ENCODE results near the gene KCNIP1.

KCNIP1 gene

DNA sequence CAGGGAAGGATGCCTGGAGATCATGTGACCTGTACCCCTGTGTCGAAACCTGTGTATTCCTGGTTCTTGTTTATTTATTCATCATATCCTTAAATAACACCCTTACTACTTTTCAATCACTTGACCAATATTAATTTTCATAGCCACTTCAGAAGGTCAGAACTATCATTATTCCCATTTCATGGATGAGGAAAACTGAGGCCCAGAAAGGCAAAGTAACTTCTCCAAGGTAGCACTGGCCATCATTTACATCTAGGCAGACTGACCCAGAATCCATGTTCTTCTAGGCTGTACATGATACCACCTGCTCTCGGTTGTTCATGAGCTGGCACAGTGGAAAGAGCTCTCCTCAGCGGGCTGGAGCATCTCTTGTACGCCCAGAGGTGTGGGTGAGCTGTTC is 49.4 kb downstream of the KCNIP1 start:
- no peak overlapping the region for H3K4me3 ChIP-seq (replicated peaks in 1 of 2; ENCODE audit: low read depth in 2 of 2, low read length in 2 of 2)
- DNase-seq (ENCODE audit: low read depth in 2 of 2): no peak
- TF ChIP-seq, protein P1, sequence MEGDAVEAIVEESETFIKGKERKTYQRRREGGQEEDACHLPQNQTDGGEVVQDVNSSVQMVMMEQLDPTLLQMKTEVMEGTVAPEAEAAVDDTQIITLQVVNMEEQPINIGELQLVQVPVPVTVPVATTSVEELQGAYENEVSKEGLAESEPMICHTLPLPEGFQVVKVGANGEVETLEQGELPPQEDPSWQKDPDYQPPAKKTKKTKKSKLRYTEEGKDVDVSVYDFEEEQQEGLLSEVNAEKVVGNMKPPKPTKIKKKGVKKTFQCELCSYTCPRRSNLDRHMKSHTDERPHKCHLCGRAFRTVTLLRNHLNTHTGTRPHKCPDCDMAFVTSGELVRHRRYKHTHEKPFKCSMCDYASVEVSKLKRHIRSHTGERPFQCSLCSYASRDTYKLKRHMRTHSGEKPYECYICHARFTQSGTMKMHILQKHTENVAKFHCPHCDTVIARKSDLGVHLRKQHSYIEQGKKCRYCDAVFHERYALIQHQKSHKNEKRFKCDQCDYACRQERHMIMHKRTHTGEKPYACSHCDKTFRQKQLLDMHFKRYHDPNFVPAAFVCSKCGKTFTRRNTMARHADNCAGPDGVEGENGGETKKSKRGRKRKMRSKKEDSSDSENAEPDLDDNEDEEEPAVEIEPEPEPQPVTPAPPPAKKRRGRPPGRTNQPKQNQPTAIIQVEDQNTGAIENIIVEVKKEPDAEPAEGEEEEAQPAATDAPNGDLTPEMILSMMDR (IDR thresholded peaks at IDR 0.05; ENCODE audit: low read depth, low read length): no peak

DNA sequence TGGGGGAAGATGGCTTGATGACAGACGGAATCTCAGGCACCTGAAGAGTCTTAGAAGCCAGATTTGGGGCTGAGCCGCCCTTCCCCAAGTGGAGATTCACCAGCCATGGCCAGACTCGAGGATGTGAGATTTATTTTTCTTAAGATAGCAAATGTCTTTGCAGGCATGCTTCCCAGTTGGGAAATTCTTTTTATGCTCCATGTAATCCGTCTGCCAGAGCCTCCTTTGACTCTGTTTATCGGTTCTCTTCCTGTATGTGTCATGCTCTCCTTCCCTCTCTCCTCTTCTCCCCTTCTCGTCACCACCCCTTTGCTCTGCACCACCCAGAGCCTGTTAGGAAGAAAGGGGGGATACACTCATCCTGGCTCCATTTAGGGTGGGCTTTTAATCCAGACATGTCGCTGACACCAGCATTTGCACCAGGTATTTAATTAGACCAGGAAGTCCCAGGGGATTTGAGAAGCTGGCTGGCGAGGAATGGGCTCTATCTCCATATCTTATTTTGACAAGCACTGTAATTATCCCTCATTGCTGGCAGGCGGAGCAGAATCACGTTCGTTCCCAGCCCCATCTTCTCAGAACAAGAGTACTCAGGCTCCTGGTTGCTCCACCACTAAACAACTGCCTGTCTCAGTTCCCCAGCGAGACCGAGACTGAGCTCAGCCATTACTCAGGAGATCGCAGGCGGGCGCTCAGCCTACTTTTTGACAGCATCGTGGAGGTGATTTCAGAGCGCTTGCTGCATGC is 50.9 kb downstream of the KCNIP1 start:
- DNase-seq (ENCODE audit: low read depth in 2 of 2): peak in 1 of 2 donors; percentile 57
- TF ChIP-seq, protein P1 (IDR thresholded peaks at IDR 0.05; ENCODE audit: low read depth, low read length): no peak

DNA sequence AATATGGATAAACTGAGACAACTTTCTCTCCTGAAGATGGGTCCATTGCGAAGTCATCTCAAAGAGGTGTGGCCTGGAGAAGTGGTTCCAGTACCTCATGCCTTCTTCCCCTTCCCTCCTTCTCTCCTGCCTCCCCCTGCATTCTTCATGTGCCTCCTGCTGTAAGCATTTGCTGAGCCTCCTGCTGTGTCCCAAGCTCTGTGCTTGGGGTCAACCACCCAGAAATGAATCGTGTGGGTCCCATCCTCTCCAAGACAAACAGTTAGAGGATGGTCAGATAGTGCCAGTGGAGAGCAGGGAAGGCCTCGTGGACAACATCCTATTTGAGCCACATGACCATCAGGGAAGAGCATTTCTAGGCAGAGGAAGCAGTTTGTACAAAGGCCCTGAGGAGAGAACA is 53.5 kb downstream of the KCNIP1 start:
- TF ChIP-seq, protein P1 (IDR thresholded peaks at IDR 0.05; ENCODE audit: low read depth, low read length): no peak
- DNase-seq (ENCODE audit: low read depth in 2 of 2): no peak
- H3K4me3 ChIP-seq (replicated peaks in 1 of 2; ENCODE audit: low read depth in 2 of 2, low read length in 2 of 2): no peak overlapping the region

More for the DNA sequence above, 50.9 kb downstream of the KCNIP1 start:
- H3K4me3 ChIP-seq (replicated peaks in 1 of 2; ENCODE audit: low read depth in 2 of 2, low read length in 2 of 2): no peak overlapping the region

DNA sequence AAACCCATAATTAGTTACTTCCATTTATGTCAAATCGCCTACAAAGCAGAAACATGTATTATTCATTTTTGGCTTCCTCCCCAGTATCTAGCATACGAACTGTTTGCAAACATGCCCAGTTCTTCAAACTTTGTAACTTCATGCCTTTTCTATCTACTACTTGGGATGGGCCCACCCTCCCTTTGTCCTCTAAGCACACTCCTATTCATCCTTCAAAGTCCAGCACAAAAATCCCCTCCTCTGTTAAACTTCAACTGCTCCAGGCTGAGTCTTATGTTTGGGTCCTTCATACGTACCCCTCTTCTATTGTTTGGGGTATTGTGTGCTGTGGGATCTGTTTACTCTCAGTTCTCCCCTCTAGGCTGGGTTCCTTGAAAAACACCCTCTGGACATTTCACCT is 55.5 kb downstream of the KCNIP1 start:
- TF ChIP-seq, protein P1 (IDR thresholded peaks at IDR 0.05; ENCODE audit: low read depth, low read length): no peak
- no peak overlapping the region for H3K4me3 ChIP-seq (replicated peaks in 1 of 2; ENCODE audit: low read depth in 2 of 2, low read length in 2 of 2)
- DNase-seq (ENCODE audit: low read depth in 2 of 2): no peak

DNA sequence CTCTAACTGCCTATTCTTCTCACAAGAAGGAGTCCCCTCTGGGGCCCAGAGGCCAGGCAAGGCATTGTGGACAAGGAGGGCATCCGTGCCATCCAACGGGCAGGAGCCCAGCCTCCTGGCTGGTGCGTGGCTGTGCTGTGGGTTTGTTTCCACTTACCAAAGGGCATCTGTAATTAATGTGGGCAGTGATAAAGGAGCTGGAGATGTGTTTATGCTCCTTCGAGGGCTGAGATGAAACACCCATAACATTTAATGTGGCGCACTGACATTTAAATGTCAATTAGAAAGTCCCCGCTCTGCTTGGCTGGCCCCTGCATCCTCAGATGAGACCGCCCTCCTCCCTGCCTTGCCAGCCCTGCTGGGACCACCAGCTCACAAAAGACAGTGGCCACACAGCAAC is 57.1 kb downstream of the KCNIP1 start:
- H3K4me3 ChIP-seq (replicated peaks in 1 of 2; ENCODE audit: low read depth in 2 of 2, low read length in 2 of 2): no peak overlapping the region
- no peak for DNase-seq (ENCODE audit: low read depth in 2 of 2)
- TF ChIP-seq, protein P1 (IDR thresholded peaks at IDR 0.05; ENCODE audit: low read depth, low read length): no peak

DNA sequence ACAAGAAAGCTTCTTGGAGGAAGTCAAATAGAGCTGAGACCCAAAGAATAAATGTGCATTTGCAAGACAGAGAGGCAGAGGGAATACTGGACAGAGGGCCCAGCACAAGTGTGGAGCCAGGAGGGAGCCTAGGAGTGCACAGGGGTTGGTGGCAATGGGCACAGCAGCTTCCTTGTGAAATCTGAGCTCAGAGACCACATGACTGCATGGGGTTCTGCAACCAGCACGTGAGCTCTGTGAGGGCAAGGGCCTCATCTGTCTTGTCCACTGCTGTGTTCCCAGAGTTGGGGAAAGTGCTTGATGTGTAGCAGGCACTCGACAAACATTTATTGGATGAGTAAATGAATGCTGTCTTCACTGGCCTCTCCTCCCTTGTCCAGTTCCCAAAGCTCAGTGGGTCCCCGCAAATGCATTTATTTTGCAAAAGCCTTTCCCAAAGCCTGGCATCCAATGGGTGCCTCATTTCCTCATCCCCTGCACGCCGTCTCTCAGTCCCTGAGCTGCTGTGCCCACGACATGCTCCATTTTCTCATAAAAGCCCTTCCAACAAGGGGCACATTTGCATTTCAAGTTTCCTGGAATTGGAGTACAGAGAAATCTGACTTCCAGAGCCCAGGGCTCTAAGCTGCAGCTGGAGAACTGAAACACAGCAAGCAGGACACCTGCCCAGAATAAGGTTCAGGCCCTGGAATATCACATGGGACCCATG is 58.5 kb downstream of the KCNIP1 start:
- DNase-seq (ENCODE audit: low read depth in 2 of 2): no peak
- TF ChIP-seq, protein P1 (IDR thresholded peaks at IDR 0.05; ENCODE audit: low read depth, low read length): no peak
- H3K4me3 ChIP-seq (replicated peaks in 1 of 2; ENCODE audit: low read depth in 2 of 2, low read length in 2 of 2): no peak overlapping the region
